ENCODE results near the gene IBTK.
"Not testable (repeated sequence)": the region's sequence is repeated elsewhere in the genome, so short reads cannot be mapped to it uniquely, and the experiment has no call there.

The IBTK gene

GRCh38 chr6:82172594-82172993, 75.0 kb downstream of the IBTK start:
- DNase-seq (ENCODE audit: low spot score): no peak

GRCh38 chr6:82169138-82169876, 78.2 kb downstream of the IBTK start:
- DNase-seq (ENCODE audit: low spot score): no peak

- no peak for DNase-seq (ENCODE audit: low spot score)
Observed at GRCh38 chr6:82166493-82166892, 81.1 kb downstream of the IBTK start.

GRCh38 chr6:82160255-82160990, 87.1 kb downstream of the IBTK start:
- DNase-seq (ENCODE audit: low spot score): no peak

GRCh38 chr6:82152786-82153185, 94.8 kb downstream of the IBTK start:
- DNase-seq (ENCODE audit: low spot score): not testable (repeated sequence)

- DNase-seq (ENCODE audit: low spot score): not testable (repeated sequence)
Observed at GRCh38 chr6:82151147-82151546, 96.4 kb downstream of the IBTK start.

GRCh38 chr6:82145926-82146452, 101.6 kb downstream of the IBTK start:
- DNase-seq (ENCODE audit: low spot score): no peak

GRCh38 chr6:82144852-82145340, 102.6 kb downstream of the IBTK start:
- peak; percentile 5 for DNase-seq (ENCODE audit: low spot score)

- no peak for DNase-seq (ENCODE audit: low spot score)
Observed at GRCh38 chr6:82144007-82144851, 103.3 kb downstream of the IBTK start.

- no peak for DNase-seq (ENCODE audit: low spot score)
Observed at GRCh38 chr6:82143041-82143481, 104.5 kb downstream of the IBTK start.

- DNase-seq (ENCODE audit: low spot score): no peak
Observed at GRCh38 chr6:82142524-82142923, 105.0 kb downstream of the IBTK start.

- DNase-seq (ENCODE audit: low spot score): no peak
Observed at GRCh38 chr6:82138075-82138791, 109.3 kb downstream of the IBTK start.

GRCh38 chr6:82131441-82131840, 116.1 kb downstream of the IBTK start:
- no peak for DNase-seq (ENCODE audit: low spot score)

GRCh38 chr6:82129797-82130196, 117.7 kb downstream of the IBTK start:
- DNase-seq (ENCODE audit: low spot score): no peak

- not testable (repeated sequence) for DNase-seq (ENCODE audit: low spot score)
Observed at GRCh38 chr6:82128973-82129372, 118.6 kb downstream of the IBTK start.

- DNase-seq (ENCODE audit: low spot score): no peak
Observed at GRCh38 chr6:82123632-82124031, 123.9 kb downstream of the IBTK start.

Measured in globus pallidus (tissue), 1 donor.